NCI-H146 treated with DMSO at 0.1 percent for 48 hours (cell line): ENCODE data around the gene EML4.
"Not testable (repeated sequence)": the region's sequence is repeated elsewhere in the genome, so short reads cannot be mapped to it uniquely, and the experiment has no call there.

Experiments
- DNase-seq: peaks from one replicate; lab custom pipeline; 2025; ENCODE audit not compliant: unreplicated experiment; lab: John Stamatoyannopoulos, UW

The EML4 gene

GRCh38 chr2:42169100-42169873 lies at the start of gene EML4:
Gene EML4, plus strand, starts transcription at chr2:42169353. Its CDS starts 259 bp downstream, at chr2:42169612.
- DNase-seq = peak; percentile 70

DNA sequence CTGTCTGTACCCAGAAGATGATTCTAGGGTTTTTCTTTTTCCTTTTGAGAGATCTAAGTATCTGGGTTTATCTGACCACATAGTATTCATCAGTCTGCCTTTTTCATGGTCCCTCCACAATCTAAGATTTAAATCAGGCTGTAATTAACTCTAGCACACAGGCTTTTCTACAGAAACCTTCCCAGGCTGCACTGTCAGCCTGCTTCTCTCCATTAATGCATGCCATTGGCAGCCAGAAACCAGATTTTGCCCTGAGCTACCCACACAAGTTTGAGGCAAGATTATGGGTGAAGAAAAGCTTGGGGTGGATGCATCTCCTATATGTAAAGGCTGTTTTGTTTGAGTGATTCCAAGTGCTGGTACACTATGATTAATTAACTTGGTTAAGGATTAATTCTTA lies 45.7 kb upstream of the EML4 start:
- no peak for DNase-seq

DNA sequence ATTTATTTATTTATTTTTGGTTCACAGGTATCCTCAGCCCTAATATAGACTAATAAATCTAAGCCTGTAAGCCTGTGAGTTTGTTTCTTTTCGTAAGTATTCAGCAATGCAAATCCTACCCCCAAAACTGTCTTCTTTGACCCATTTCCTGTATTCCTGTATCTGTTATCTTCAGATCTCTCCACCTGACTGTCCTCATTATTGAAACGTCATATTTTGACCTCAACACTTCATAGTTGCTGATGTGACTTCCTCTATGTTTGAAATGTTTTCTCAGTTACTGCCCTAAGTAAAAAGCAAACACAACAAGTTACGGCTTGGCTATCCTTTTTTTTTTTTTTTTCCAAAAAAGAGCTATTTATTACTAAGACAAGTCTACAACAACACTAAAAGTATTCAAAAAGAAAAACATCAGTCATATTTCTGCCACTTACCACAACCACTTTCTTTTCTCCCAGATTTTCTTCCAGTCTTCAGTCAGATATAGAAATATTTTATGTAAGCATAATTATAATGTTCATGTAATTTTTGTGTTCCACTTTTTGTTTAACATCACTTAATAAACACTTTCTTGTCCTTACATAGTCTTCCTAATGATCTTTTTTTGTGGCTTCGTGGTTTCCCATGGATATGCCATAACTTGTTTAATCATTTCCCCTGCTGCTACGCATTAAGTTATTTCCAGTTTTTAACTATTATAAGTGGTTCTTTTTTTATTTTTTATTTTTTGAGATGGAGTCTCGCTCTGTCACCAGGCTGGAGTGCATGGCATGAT lies 45.0 kb upstream of the EML4 start:
- DNase-seq = no peak

- no peak for DNase-seq
Observed at GRCh38 chr2:42125841-42126594, 43.1 kb upstream of the EML4 start.

GRCh38 chr2:42126873-42127272 lies 42.3 kb upstream of the EML4 start:
- not testable (repeated sequence) for DNase-seq

DNA sequence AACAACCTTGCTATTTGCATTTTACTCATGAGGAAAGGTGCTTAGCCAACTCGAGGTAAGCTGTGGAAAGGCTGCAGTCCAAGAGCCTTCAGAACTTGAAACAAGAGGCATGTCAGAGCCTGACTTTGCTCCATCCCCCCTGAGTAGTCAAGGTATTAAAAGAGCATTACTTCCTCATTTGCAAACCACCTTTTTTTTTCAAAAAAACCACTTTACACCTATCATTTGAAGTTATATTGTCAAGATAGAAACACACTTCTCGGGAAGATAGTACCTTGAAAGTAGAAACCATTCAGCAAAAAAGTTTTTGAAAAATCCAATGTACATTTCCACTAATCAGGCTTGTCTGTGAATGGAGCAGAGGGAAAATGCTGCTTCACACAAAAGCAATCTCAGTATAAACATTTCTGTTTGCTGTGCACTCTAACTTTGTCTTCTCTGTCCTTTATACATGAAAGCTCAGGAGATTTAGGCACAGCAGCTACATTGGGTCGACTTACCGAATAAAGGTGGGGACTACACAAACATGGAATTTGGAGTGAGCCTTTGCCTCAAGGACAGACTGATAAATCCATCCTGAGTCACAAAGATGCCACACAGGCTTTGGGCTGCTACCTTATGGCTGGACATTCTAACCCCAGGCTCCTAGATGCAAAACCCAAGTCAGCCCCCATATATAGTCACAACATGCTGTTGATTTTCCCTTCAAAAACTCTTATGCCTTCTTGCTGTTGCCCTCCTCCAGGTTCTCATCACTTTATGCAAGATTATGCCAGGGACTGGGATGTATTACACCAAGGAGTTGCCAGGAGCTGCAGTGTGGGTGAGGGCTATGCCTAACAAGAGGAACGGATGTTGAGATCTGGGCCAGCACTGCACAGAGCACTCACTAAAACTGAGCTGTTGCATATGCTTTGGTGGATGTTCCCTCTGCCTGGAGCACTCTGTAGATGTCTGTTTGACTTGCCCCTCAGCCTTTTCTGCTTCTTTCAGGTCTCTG lies 41.4 kb upstream of the EML4 start:
- no peak for DNase-seq

GRCh38 chr2:42128721-42129486 lies 40.2 kb upstream of the EML4 start:
- DNase-seq = no peak

- no peak for DNase-seq
Observed at GRCh38 chr2:42129487-42129852, 39.7 kb upstream of the EML4 start.

DNA sequence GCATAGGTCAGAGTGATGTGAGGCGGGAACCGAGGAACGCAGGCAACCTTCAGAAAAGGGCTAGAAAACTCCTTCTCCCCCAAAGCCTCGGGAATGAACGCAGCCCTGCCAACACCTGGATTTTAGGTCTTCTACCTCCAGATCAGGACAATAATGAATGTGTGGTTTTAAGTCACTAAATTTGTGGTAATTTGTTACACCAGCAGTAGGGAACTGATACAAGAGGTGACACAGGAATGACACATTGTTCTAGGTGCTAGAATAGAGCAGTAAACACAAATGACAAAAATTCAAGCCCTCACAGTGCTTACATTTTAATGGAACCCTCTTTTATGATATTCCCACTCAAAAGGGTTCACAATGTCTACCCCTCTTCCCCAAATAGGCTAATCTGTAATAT lies 39.2 kb upstream of the EML4 start:
- DNase-seq = no peak

GRCh38 chr2:42130858-42131257 lies 38.3 kb upstream of the EML4 start:
- DNase-seq = not testable (repeated sequence)

DNA sequence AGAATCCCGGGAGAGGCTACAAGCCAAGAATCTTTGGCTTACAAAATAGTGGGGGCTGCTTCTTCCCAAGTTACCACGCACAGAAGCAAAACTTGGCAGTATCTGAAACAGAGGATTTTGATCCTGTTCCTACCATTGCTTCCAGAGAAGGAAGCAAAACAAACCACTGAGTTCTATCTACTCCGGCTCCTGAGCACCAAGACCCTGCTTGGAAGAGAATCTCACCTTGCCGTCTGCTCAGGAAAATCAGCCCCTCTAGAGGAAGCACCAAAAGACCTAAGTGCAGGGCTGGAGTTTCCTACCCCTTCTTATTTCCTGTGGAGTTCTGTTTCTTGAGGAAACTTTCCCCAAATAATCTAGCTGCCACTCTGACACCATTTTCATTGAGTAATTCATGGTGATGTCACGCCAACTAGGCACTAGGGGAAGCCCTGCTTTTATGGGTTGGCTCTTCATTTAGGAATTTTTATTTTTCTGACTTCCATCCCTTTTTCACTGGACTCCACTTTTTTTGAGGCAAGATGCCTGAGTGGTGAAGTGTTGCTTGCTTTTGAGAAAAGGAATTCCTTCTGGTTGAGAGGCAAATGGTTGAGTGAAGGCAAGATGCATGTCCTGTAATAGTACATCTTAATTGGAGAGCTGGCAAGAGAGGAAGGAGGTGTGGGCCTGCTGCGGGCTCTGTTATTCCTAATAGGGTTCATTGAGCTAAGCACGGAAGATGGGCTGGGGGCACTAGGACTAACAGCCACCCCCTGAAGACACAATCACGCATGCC lies 36.8 kb upstream of the EML4 start:
- DNase-seq = no peak

DNA sequence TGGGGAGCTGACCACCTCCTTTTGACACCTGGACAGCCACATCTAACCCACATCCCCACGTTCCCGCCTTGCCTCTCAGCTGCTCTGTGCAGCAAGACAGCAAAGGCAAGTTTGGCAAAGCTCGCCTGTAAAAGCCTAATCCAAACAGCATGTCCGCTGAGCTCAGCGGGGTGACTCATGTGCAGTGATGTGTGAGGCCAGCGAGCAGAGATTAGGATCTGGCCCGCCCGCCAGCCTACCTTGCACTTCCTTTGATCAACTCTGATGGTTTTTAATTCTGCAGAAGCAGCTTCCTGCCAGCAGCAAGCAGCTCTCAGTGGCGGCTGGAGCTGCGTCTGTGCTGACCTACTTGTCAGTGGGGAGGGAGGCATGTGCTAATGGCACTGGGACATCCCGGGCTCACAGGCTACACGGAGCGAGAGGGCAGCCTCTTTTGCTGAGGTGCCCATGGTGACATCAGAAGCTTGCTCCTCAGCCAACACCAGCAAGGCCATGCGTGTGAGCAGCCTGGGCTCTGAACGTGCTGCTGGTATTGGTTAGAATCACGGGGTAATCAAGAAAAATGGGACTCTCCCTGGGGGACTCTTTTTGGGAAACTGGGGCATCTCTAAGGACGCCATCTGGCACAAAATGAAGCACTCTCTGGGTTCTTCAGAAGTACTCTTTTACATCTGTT lies 36.0 kb upstream of the EML4 start:
- peak; percentile 64 for DNase-seq

- DNase-seq = no peak
Observed at GRCh38 chr2:42133771-42134195, 35.4 kb upstream of the EML4 start.

- DNase-seq = not testable (repeated sequence)
Observed at GRCh38 chr2:42134401-42134932, 34.7 kb upstream of the EML4 start.

GRCh38 chr2:42135381-42136312 lies 33.5 kb upstream of the EML4 start:
- no peak for DNase-seq

DNA sequence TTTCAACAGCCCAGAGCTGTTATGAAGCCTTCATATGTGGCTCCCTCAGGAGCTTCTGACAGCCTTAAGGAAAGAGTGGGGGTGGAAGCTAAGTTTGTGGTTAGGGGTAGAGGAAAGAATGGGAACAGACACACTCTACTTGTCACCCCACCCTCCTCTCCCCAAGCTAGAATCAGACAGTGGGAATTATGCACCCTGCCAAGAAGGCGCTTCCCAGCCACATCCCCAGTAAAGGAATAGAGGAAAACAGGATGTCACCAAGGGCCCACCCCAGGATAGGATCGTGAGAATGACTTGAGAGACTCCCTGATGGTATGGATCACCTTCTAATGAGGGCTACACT lies 32.4 kb upstream of the EML4 start:
- DNase-seq = no peak
